ENCODE measurements around the gene ALK. TPM values are rescaled to one million over a fixed set of nuclear protein-coding genes. Genes with fewer than 3 reads are reported as not detected.

The ALK gene
- total RNA-seq, 1 donor from 2014 or later, result 9.6 TPM

DNA sequence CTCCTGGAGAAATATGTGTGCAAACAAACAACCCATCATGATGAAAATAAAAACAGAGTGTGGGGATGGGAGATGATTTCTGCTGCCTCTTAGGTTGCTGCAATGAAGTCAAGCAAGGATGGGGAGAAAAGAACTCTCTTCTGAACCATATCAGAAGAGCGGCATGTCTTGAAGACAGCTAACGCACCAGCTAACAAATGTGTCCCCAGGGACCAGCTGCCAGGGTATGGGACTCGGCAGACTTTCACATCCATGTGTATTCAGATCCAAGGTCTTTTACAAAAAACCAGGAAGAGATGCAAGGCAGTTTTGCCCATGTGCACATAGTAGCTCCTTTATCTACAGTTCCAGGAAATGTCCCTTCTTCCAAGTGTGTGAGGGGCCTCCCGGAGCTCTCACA is 680.8 kb downstream of the ALK start:
- TF ChIP-seq CTCF (IDR thresholded peaks at IDR 0.05; ENCODE audit: partially characterized antibody, unreplicated experiment), result no peak
- Mint-ChIP-seq H3K36me3 (ENCODE audit: unreplicated experiment) (peaks cover 10% of the 10 kb centered on the region), H3K27me3 (ENCODE audit: unreplicated experiment) (peaks cover 22% of the 10 kb centered on the region), H3K4me1 (ENCODE audit: low read depth, unreplicated experiment) (peaks cover 4% of the 10 kb centered on the region), H3K27ac (ENCODE audit: unreplicated experiment) (no peak overlapping the region), H3K9me3 (ENCODE audit: unreplicated experiment) (peaks cover 4% of the 10 kb centered on the region), H3K4me3 (ENCODE audit: unreplicated experiment) (no peak overlapping the region)
- no peak for DNase-seq

DNA sequence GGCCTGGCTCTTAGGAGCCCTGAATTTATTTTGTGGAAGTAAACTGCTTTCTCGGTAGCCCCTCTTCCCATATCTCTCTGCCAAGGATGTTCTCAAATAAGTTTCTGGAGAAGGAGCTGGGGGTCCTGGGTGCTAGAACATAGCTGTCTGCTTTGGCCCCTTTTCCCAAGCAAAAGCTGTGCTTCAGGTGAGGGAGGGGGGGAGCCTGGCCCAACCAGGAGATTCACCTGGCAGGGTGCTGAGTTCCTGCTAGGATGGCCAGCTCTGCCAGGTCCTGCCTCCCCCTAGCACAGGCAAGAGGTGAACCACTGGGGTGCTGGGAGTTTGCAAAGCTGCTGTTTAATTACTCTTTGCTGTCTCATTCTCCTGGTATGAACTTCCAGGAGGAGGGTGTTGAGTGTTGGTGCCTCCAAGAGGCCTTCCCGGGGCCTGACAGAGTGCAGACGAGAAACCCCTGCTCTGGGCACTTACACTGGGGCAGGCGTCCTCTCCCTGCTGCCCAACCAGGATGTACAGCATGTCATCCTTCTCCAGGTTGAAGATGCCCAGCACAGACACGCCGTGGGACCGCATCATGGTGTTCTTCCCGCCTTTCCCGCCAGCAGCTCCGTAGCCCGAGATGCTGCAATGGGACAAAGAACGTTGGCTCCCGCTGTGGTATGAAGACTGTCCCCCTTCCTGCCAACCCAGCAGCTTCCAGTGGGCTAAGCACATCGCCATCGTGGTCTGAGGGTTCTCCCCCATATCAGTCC is 682.0 kb downstream of the ALK start:
- no peak for DNase-seq
- Mint-ChIP-seq H3K9me3 (ENCODE audit: unreplicated experiment) (peaks cover 4% of the 10 kb centered on the region), H3K27me3 (ENCODE audit: unreplicated experiment) (peaks cover 19% of the 10 kb centered on the region), H3K4me1 (ENCODE audit: low read depth, unreplicated experiment) (peaks cover 4% of the 10 kb centered on the region), H3K4me3 (ENCODE audit: unreplicated experiment) (no peak overlapping the region), H3K36me3 (ENCODE audit: unreplicated experiment) (peaks cover 10% of the 10 kb centered on the region), H3K27ac (ENCODE audit: unreplicated experiment) (no peak overlapping the region)
- no peak for TF ChIP-seq CTCF (IDR thresholded peaks at IDR 0.05; ENCODE audit: partially characterized antibody, unreplicated experiment)

- peak; percentile 66 for DNase-seq
- peaks cover 4% of the 10 kb centered on the region for H3K4me1 Mint-ChIP-seq (ENCODE audit: low read depth, unreplicated experiment)
- H3K27ac Mint-ChIP-seq (ENCODE audit: unreplicated experiment), result no peak overlapping the region
- peaks cover 4% of the 10 kb centered on the region for H3K9me3 Mint-ChIP-seq (ENCODE audit: unreplicated experiment)
- peak; percentile 52 for TF ChIP-seq CTCF (IDR thresholded peaks at IDR 0.05; ENCODE audit: partially characterized antibody, unreplicated experiment)
- peaks cover 23% of the 10 kb centered on the region for H3K27me3 Mint-ChIP-seq (ENCODE audit: unreplicated experiment)
- H3K36me3 Mint-ChIP-seq (ENCODE audit: unreplicated experiment), result peaks cover 10% of the 10 kb centered on the region
- H3K4me3 Mint-ChIP-seq (ENCODE audit: unreplicated experiment), result no peak overlapping the region
Measured at GRCh38 chr2:29238497-29238896, 682.9 kb downstream of the ALK start.

DNA sequence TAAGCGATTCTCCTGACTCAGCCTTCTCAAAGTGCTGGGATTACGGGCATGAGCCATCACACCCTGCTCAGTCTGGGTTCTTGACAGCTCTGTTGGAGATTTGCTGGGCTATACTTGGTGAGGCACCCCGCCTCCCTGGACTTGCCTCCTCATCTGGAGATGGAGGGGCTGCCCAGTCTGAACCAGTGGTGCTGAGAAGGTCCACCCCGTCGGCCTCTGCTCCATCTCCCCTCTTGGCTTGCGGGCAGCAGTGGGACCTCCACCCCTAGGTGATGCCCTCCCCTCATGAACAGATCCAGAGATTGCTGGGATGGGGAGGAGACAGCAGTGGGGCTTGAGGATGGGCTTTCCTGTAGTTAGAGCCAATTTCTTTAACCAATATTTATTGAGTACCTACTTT is 685.3 kb downstream of the ALK start:
- Mint-ChIP-seq H3K9me3 (ENCODE audit: unreplicated experiment) (peaks cover 1% of the 10 kb centered on the region), H3K36me3 (ENCODE audit: unreplicated experiment) (peaks cover 10% of the 10 kb centered on the region), H3K27ac (ENCODE audit: unreplicated experiment) (no peak overlapping the region), H3K27me3 (ENCODE audit: unreplicated experiment) (peaks cover 18% of the 10 kb centered on the region), H3K4me1 (ENCODE audit: low read depth, unreplicated experiment) (peaks cover 4% of the 10 kb centered on the region), H3K4me3 (ENCODE audit: unreplicated experiment) (no peak overlapping the region)
- no peak for TF ChIP-seq CTCF (IDR thresholded peaks at IDR 0.05; ENCODE audit: partially characterized antibody, unreplicated experiment)
- no peak for DNase-seq

DNA sequence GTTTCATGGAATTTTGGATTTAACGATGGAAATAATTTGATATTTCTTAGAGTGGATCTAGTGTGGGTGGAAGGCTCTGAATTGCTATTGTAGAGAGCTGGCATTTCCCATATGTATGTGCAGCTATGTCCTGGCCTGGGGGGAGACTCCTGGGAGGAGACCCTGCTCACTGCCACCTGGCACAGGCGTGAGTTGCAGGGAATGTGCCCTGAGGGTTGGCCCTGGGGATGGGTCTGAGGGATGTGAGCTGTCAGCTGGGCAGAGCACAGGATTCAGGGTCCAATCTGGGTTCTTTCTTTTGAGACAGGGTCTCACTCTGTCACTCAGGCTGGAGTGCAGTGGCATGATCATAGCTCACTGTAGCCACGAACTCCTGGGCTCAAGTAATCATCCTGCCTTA is 686.0 kb downstream of the ALK start:
- DNase-seq, result no peak
- no peak for TF ChIP-seq CTCF (IDR thresholded peaks at IDR 0.05; ENCODE audit: partially characterized antibody, unreplicated experiment)
- Mint-ChIP-seq H3K9me3 (ENCODE audit: unreplicated experiment) (peaks cover 4% of the 10 kb centered on the region), H3K27ac (ENCODE audit: unreplicated experiment) (no peak overlapping the region), H3K27me3 (ENCODE audit: unreplicated experiment) (peaks cover 13% of the 10 kb centered on the region), H3K36me3 (ENCODE audit: unreplicated experiment) (peaks cover 10% of the 10 kb centered on the region), H3K4me1 (ENCODE audit: low read depth, unreplicated experiment) (peaks cover 1% of the 10 kb centered on the region), H3K4me3 (ENCODE audit: unreplicated experiment) (no peak overlapping the region)

All from glutamatergic neuron (in vitro differentiated cells).